DOHH2 (cell line): Measurements from ENCODE around the gene LRR1.

Experiments
- CTCF ChIP-seq: fragments of 200-600 bp; sonication (generic); IDR thresholded peaks from one replicate; pipeline ENCODE4 v1.5.1; 2014; ENCODE audit warnings: antibody characterized with exemption, mild to moderate bottlenecking, low read depth, low read length; ENCODE audit not compliant: poor library complexity, severe bottlenecking
- EZH2phosphoT487 ChIP-seq: fragments of 200-600 bp; sonication (generic); IDR thresholded peaks from 2 replicates; pipeline ENCODE4 v1.6.1; 2017; ENCODE audit warnings: borderline replicate concordance, mild to moderate bottlenecking, antibody characterized with exemption, low read length, moderate library complexity, mixed read lengths

GRCh38 chr14:49549446-49549845 lies 49.3 kb upstream of the LRR1 start:
- TF ChIP-seq CTCF (no peak), EZH2phosphoT487 (no peak)
